Endodermal cell (in vitro differentiated cells): ENCODE results near the gene MRM2. TPM values are rescaled to one million over a fixed set of nuclear protein-coding genes. Genes with fewer than 3 reads are reported as not detected.

Source experiments
- DNase-seq: peaks from one replicate; pipeline ENCODE4 v3.0.0-alpha.2; 2017
- H3K27ac ChIP-seq: 2 replicates; pipeline ENCODE4 v1.5.1; 2013; ENCODE audit warnings: mild to moderate bottlenecking, low read depth, low read length, moderate library complexity
- H3K27me3 ChIP-seq: 2 replicates; pipeline ENCODE4 v1.6.1; 2013; ENCODE audit warnings: mild to moderate bottlenecking, low read length, moderate library complexity; ENCODE audit not compliant: insufficient read depth, control insufficient read depth, poor library complexity, severe bottlenecking
- H3K36me3 ChIP-seq: 2 replicates; pipeline ENCODE4 v1.7.0; 2013; ENCODE audit warnings: mild to moderate bottlenecking, low read length, moderate library complexity; ENCODE audit not compliant: control insufficient read depth, insufficient read depth
- H3K4me1 ChIP-seq: one replicate; pipeline ENCODE4 v1.7.0; 2013; ENCODE audit warnings: low read length; ENCODE audit not compliant: control insufficient read depth, insufficient read depth
- H3K4me3 ChIP-seq: 2 replicates; pipeline ENCODE4 v1.5.1; 2013; ENCODE audit warnings: mild to moderate bottlenecking, low read length, moderate library complexity
- H3K9ac ChIP-seq: 2 replicates; pipeline ENCODE4 v1.6.1; 2013; ENCODE audit warnings: mild to moderate bottlenecking, low read length, moderate library complexity; ENCODE audit not compliant: poor library complexity, severe bottlenecking; ENCODE audit errors: extremely low read depth
- H3K9me3 ChIP-seq: 2 replicates; pipeline ENCODE4 v1.6.1; 2013; ENCODE audit warnings: mild to moderate bottlenecking, low read length, moderate library complexity; ENCODE audit not compliant: control insufficient read depth
- H3K27ac Mint-ChIP-seq: 2 replicates; pipeline ENCODE4 v1.8.0; 2020; ENCODE audit warnings: mixed read lengths
- H3K27me3 Mint-ChIP-seq: 2 replicates; pipeline ENCODE4 v1.8.0; 2021; ENCODE audit warnings: mild to moderate bottlenecking, mixed read lengths; ENCODE audit not compliant: insufficient read depth
- H3K36me3 Mint-ChIP-seq: 2 replicates; pipeline ENCODE4 v1.8.0; 2020; ENCODE audit warnings: low read depth, mixed read lengths
- H3K4me1 Mint-ChIP-seq: 2 replicates; pipeline ENCODE4 v1.8.0; 2020; ENCODE audit warnings: mixed read lengths
- H3K4me3 Mint-ChIP-seq: 2 replicates; pipeline ENCODE4 v1.8.0; 2020; ENCODE audit warnings: mild to moderate bottlenecking, moderate library complexity, mixed read lengths
- H3K9me3 Mint-ChIP-seq: 2 replicates; pipeline ENCODE4 v1.8.0; 2020; ENCODE audit warnings: mild to moderate bottlenecking, mixed read lengths
- WGBS, 2 experiments: methylation state at CpG; one replicate each; pipeline versions ENCODE4 v1.1.5 to v1.1.7; 2013; ENCODE audit warnings: missing lambda C conversion rate in 2 of 2, mixed read lengths in 1 of 2; ENCODE audit not compliant: insufficient coverage in 1 of 2, insufficient read length in 1 of 2; 5-methylcytosine and 5-hydroxymethylcytosine counted together
- total RNA-seq, 2 donors: library from RNA; stranded (reverse); fragmentation: NEBNext Ultra II Directional in 1 of 2; extraction: Animal tissue kit (Norgen Biotek cat#: 25700) in 1 of 2; gene quantifications; 2 replicates in 1 of 2; 3 replicates in 1 of 2; pipeline ENCODE4 v1.2.1, GENCODE V29; 2021
- TF ChIP-seq, protein P1 (sequence below): fragments of 200-600 bp; sonication (generic); conservative IDR thresholded peaks from 2 replicates; pipeline ENCODE4 v1.5.0; 2021; ENCODE audit warnings: antibody characterized with exemption, mild to moderate bottlenecking

MRM2 gene
- total RNA-seq, 2 donors from 2014 or later, result 38.9 TPM

DNA sequence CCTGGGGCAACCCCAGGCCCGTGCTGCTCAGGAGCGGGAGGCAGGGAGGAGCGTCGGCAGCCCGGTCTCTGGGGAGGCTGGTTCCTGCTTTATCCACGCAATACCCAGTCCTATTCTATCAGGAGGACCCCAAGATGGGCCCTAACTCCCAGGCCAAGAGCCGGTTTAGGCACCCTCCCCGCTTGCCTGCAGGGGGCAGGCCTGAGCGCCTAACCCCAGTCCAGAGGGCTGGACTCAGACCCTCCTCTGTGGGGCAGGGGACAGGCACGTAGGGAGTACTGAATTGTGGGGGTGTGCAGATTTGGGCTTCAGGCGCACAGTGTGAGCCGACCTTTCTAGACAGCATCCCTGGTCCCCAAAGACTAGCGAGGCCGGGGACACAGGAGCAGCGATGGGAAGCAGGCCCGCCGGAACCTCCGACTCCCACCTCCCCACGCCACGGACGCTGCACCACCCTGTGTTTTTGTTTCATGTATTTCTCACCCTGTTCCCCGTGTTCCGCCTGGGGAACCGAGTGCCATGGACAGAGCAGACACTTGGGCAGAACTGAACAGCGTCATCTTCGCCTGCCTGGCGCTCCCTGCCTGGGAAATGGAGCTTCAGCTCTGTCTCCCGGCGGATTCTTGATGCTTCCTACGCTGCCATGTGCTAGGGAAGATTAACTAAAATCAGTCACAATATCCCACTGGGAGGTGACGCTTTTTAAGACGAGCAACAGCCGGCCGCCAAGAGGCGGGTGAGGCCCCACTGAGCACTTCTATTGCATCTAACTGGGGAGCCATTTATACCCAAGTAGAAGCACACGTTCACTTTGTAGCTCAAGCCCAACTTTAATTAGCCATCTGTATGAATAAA, 5.4 kb upstream of the MRM2 start:
- peaks cover 24% of the 10 kb centered on the region for H3K36me3 Mint-ChIP-seq
- 77 to 85% methylated on average over 28 to 36 of the region's 36 CpGs for WGBS, 2 experiments
- Histone ChIP-seq H3K36me3 (peaks cover 8% of the 10 kb centered on the region), H3K4me3 (no peak overlapping the region), H3K27me3 (no peaks in the 10 kb centered on the region), H3K9ac (no peak overlapping the region), H3K27ac (peak overlapping the region; percentile 17), H3K9me3 (no peaks in the 10 kb centered on the region), H3K4me1 (no peaks in the 10 kb centered on the region)
- H3K27ac Mint-ChIP-seq, result peak overlapping the region; percentile 48
- H3K27me3 Mint-ChIP-seq, result no peaks in the 10 kb centered on the region
- no peak overlapping the region for H3K4me3 Mint-ChIP-seq
- peak; percentile 91 for DNase-seq
- H3K9me3 Mint-ChIP-seq, result no peaks in the 10 kb centered on the region
- peaks cover 8% of the 10 kb centered on the region for H3K4me1 Mint-ChIP-seq
- TF ChIP-seq, protein P1, sequence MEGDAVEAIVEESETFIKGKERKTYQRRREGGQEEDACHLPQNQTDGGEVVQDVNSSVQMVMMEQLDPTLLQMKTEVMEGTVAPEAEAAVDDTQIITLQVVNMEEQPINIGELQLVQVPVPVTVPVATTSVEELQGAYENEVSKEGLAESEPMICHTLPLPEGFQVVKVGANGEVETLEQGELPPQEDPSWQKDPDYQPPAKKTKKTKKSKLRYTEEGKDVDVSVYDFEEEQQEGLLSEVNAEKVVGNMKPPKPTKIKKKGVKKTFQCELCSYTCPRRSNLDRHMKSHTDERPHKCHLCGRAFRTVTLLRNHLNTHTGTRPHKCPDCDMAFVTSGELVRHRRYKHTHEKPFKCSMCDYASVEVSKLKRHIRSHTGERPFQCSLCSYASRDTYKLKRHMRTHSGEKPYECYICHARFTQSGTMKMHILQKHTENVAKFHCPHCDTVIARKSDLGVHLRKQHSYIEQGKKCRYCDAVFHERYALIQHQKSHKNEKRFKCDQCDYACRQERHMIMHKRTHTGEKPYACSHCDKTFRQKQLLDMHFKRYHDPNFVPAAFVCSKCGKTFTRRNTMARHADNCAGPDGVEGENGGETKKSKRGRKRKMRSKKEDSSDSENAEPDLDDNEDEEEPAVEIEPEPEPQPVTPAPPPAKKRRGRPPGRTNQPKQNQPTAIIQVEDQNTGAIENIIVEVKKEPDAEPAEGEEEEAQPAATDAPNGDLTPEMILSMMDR, result peak; percentile 95

- peak overlapping the region; percentile 10 for H3K27ac ChIP-seq
- Mint-ChIP-seq H3K27me3 (no peaks in the 10 kb centered on the region), H3K9me3 (no peaks in the 10 kb centered on the region), H3K4me1 (peaks cover 8% of the 10 kb centered on the region), H3K4me3 (no peak overlapping the region), H3K36me3 (peaks cover 19% of the 10 kb centered on the region), H3K27ac (no peak overlapping the region)
- no peak for DNase-seq
- no peaks in the 10 kb centered on the region for H3K4me1 ChIP-seq
- no peak overlapping the region for H3K4me3 ChIP-seq
- H3K27me3 ChIP-seq, result no peaks in the 10 kb centered on the region
- peaks cover 4% of the 10 kb centered on the region for H3K36me3 ChIP-seq
- TF ChIP-seq, protein P1, result no peak
- 89 to 91% methylated on average over 17 to 22 of the region's 22 CpGs for WGBS, 2 experiments
- no peak overlapping the region for H3K9ac ChIP-seq
- no peaks in the 10 kb centered on the region for H3K9me3 ChIP-seq
Measured at GRCh38 chr7:2245883-2246675, 4.1 kb upstream of the MRM2 start.

- Histone ChIP-seq H3K27me3 (no peaks in the 10 kb centered on the region), H3K36me3 (peaks cover 9% of the 10 kb centered on the region), H3K27ac (no peak overlapping the region), H3K4me1 (no peaks in the 10 kb centered on the region), H3K4me3 (no peak overlapping the region), H3K9ac (no peak overlapping the region), H3K9me3 (no peaks in the 10 kb centered on the region)
- H3K4me1 Mint-ChIP-seq, result peaks cover 8% of the 10 kb centered on the region
- 90 to 97% methylated on average over 21 to 25 of the region's 25 CpGs for WGBS, 2 experiments
- no peaks in the 10 kb centered on the region for H3K27me3 Mint-ChIP-seq
- H3K36me3 Mint-ChIP-seq, result peaks cover 16% of the 10 kb centered on the region
- DNase-seq, result no peak
- H3K4me3 Mint-ChIP-seq, result no peak overlapping the region
- TF ChIP-seq, protein P1, result no peak
- H3K27ac Mint-ChIP-seq, result no peak overlapping the region
- no peaks in the 10 kb centered on the region for H3K9me3 Mint-ChIP-seq
Measured at GRCh38 chr7:2244404-2244995, 2.5 kb upstream of the MRM2 start.
